Lung (tissue), 12 donors: ENCODE data around the gene KIZ. TPM values are rescaled to one million over a fixed set of nuclear protein-coding genes. Genes with fewer than 3 reads are reported as not detected.

ENCODE experiments used
- ATAC-seq: fragments of 200-7000 bp; cut with Tn5 transposase; one replicate; pipeline ENCODE4 v1.9.1; 2020; ENCODE audit warnings: moderate number of reproducible peaks; ENCODE audit not compliant: insufficient read depth, low FRiP score
- DNase-seq, 3 donors: peaks; one replicate each; pipeline ENCODE4 v3.0.0-alpha.2; 2013 to 2017
- H3K27ac ChIP-seq, 2 donors: one replicate each; pipeline ENCODE4 v1.5.1; 2013; ENCODE audit warnings: mild to moderate bottlenecking in 2 of 2, moderate library complexity in 2 of 2, control low read depth in 1 of 2, inconsistent platforms in 1 of 2, low read depth in 1 of 2, low read length in 1 of 2
- H3K27me3 ChIP-seq, 3 donors: one replicate each; pipeline ENCODE4 v1.5.1; 2013; ENCODE audit warnings: low read length in 2 of 3; ENCODE audit not compliant: control insufficient read depth in 3 of 3, insufficient read depth in 3 of 3
- H3K36me3 ChIP-seq, 4 donors: one replicate each; pipeline ENCODE4 v1.5.1; 2013; ENCODE audit warnings: low read length in 4 of 4, mild to moderate bottlenecking in 1 of 4, moderate library complexity in 1 of 4; ENCODE audit not compliant: control insufficient read depth in 4 of 4, insufficient read depth in 4 of 4
- H3K4me1 ChIP-seq, 5 donors: one replicate each; pipeline ENCODE4 v1.5.1; 2013; ENCODE audit warnings: low read length in 5 of 5, mild to moderate bottlenecking in 2 of 5, moderate library complexity in 1 of 5; ENCODE audit not compliant: control insufficient read depth in 5 of 5, insufficient read depth in 5 of 5
- H3K4me3 ChIP-seq: one replicate; pipeline ENCODE4 v1.5.1; 2013; ENCODE audit warnings: mild to moderate bottlenecking, control low read depth, moderate library complexity
- H3K9ac ChIP-seq, 2 donors: one replicate each; pipeline ENCODE4 v1.5.1; 2013; ENCODE audit warnings: low read length in 2 of 2, control low read depth in 1 of 2; ENCODE audit not compliant: insufficient read depth in 1 of 2
- H3K9me3 ChIP-seq, 4 donors: one replicate each; pipeline ENCODE4 v1.5.1; 2013; ENCODE audit warnings: low read length in 3 of 4, mild to moderate bottlenecking in 1 of 4, moderate library complexity in 1 of 4; ENCODE audit not compliant: control insufficient read depth in 4 of 4, insufficient read depth in 3 of 4
- CTCF ChIP-seq: IDR thresholded peaks from 2 replicates; pipeline ENCODE4 v1.5.1; 2012; ENCODE audit warnings: mild to moderate bottlenecking; ENCODE audit errors: control extremely low read depth, extremely low read depth
- WGBS, 2 donors: extraction: QIAGEN DNeasy Blood & Tissue Kit; methylation state at CpG; one replicate each; pipeline ENCODE4 v1.1.7; 2013; 5-methylcytosine and 5-hydroxymethylcytosine counted together
- polyA plus RNA-seq, 2 donors: library from polyadenylated mRNA; stranded (reverse); fragments of 200-250 nt; gene quantifications; one replicate each; pipeline ENCODE4 v1.2.1, GENCODE V29; 2013
- total RNA-seq, 2 donors: library from RNA; depleted of rRNA in 1 of 2; stranded (reverse); fragments of >200 nt in 1 of 2; gene quantifications; one replicate each; pipeline ENCODE4 v1.2.1, GENCODE V29; 2014 to 2021
- donor health status: control.
- donor health status: control.
- donor health status: Bipolar disorder and iron deficiency.
- donor health status: healthy.
- donor health status: DM: yes; HTN: yes; CAD: no.

KIZ gene
- total and polyA plus RNA-seq, 4 donors: 4.1 to 22.5 (median 9.1) TPM

- no peak for TF ChIP-seq CTCF
- WGBS, 2 donors: 63 to 68% methylated on average over 6 of the region's 6 CpGs
- Histone ChIP-seq H3K27ac (no peak overlapping the region), H3K4me1 (no peaks in the 10 kb centered on the region), H3K4me3 (no peak overlapping the region), H3K36me3 (no peaks in the 10 kb centered on the region), H3K27me3 (peaks cover 0 to 2% (median 0%) of the 10 kb centered on the region in 3 donors), H3K9ac (no peak overlapping the region), H3K9me3 (no peaks in the 10 kb centered on the region)
- ATAC-seq (no peak), DNase-seq (no peak)
Measured at GRCh38 chr20:21251278-21251677, 125.4 kb downstream of the KIZ start.

- WGBS, 2 donors: 74 to 82% methylated on average over 3 of the region's 3 CpGs
- Histone ChIP-seq H3K9ac (no peak overlapping the region), H3K4me1 (no peaks in the 10 kb centered on the region), H3K36me3 (no peaks in the 10 kb centered on the region), H3K4me3 (no peak overlapping the region), H3K27me3 (peaks cover 0 to 3% (median 0%) of the 10 kb centered on the region in 3 donors), H3K9me3 (no peaks in the 10 kb centered on the region), H3K27ac (no peak overlapping the region)
- TF ChIP-seq CTCF: no peak
- ATAC-seq: no peak
- DNase-seq: no peak
Measured at GRCh38 chr20:21257192-21257591, 131.3 kb downstream of the KIZ start.

- H3K27me3 ChIP-seq: peaks cover 0 to 3% (median 0%) of the 10 kb centered on the region in 3 donors
- ATAC-seq (no peak), DNase-seq (no peak)
- H3K36me3 ChIP-seq: no peaks in the 10 kb centered on the region
- 87 to 96% methylated on average over 6 of the region's 6 CpGs for WGBS, 2 donors
- no peak overlapping the region for H3K4me3 ChIP-seq
- H3K9ac ChIP-seq: no peak overlapping the region
- H3K4me1 ChIP-seq: no peaks in the 10 kb centered on the region
- H3K27ac ChIP-seq: no peak overlapping the region
- no peak for TF ChIP-seq CTCF
- H3K9me3 ChIP-seq: no peaks in the 10 kb centered on the region
Measured at GRCh38 chr20:21258411-21258810, 132.5 kb downstream of the KIZ start.

- Histone ChIP-seq H3K27ac (no peak overlapping the region), H3K4me3 (no peak overlapping the region), H3K36me3 (no peaks in the 10 kb centered on the region), H3K9ac (no peak overlapping the region), H3K9me3 (no peaks in the 10 kb centered on the region), H3K4me1 (no peaks in the 10 kb centered on the region), H3K27me3 (peaks cover 0 to 3% (median 0%) of the 10 kb centered on the region in 3 donors)
- ATAC-seq (no peak), DNase-seq (no peak)
- no peak for TF ChIP-seq CTCF
- 88 to 91% methylated on average over 8 of the region's 8 CpGs for WGBS, 2 donors
Measured at GRCh38 chr20:21259346-21259745, 133.5 kb downstream of the KIZ start.
